Measurements from ENCODE around the gene LRSAM1.

The LRSAM1 gene

DNA sequence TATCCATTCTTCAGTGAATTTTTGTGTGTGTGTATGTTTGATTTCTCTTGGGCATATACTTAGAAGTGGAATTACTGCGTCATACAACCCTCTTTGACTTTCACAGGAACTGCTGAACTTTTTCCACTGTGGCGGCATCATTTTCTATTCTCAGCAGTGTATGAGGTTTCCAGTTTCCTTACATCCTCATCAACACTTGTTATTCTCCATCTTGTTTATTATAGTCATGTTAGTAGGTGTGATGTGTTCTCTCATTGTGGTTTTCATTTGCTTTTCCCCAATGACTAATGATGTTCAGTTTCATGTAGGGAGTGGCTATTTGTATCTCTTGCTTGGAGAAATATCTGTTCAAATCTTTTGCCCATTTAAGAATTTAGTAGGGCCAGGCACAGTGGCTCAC is 24.6 kb upstream of the LRSAM1 start:
- peak; percentile 72 for ATAC-seq

DNA sequence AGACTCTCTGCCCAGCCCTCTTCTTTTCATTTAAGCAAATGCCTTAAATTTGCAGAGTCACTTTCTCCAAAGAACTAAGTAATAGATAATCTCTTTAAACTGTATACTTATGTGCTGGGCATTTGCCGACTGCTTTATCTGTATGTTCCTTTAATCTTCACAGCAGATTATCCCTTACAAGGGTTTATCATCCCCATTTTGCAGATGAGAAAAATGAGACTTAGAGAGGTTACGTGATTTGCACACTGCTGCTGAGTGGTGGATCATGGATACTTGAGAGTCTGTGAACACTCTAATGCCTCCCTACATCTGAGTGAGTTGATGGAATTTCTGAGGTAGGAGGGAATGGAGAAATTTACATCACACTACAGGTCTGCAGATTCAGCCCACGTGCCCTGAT is 23.0 kb upstream of the LRSAM1 start:
- no peak for ATAC-seq

DNA sequence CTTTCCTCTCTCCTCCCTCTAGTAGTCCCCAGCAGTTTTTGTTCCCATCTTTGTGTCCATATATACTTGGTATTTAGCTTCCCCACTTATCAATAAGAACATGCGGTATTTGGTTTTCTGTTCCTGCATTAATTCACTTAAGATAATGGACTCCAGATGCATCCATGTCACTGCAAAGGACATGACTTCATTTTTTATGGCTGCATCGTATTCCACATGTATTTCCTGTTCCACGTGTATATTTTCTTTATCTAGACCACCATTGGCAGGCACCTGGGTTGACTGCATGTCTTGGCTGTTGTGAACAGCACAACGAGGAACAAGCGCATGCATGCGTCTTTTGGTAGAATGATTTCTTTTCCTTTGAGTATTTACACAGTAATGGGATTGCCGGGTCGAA is 20.9 kb upstream of the LRSAM1 start:
- no peak for ATAC-seq

DNA sequence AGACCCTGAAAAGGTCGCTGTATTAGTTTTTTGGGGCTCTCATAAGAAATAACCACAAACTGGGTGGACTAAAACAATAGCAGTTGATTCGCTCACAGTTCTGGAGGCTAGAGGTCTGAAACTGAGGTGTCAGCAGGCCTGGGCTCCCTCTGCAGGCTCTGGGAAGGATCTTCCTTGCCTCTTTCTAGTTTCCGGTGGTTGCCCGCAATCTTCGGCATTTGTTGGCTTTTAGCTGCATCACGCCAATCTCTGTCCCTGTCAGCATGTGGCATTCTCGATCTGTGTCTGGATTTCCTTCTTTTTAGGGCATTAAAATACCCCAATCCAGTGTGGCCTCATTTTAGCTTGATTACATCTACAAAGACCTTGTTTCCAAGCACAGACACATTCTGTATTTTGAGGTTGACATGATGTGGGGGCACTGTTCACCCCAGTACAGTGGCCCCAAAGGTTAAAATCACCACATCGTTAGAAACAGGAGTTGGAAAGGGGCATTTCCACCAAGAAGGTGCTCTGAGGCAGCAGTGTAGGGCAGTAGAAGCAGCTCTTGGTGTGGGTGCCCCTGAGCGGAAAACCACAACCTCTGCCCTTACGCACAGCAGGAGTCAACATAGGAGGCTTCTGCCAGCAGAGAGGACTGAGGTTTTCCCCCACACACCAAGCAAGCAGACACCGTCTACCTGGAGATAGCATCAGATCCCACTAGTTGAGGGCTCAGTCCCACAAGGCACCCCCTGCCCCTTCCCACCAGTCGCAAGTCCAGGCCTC is 13.6 kb upstream of the LRSAM1 start:
- ATAC-seq = peak in 1 of 2 donors; percentile 79

DNA sequence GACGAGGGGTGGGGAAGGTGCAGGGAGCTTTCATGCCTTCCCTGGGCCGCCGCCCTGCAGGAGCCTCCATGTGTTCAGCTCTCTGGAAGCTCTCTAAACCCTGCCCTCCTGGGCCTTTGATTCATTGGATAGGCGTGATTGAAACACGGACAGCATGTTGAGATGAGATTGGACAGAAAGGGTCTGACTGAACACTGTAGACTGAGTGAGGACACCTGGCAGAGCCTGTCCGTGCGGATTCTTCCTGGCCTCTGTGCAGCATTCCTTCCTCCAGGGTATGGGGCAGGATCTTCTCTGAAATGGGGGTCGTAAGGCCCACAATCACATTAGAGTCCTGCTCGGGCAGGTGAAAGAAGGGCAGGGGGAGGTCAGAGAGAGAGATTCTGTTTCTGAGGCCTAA is 12.9 kb upstream of the LRSAM1 start:
- ATAC-seq = no peak

DNA sequence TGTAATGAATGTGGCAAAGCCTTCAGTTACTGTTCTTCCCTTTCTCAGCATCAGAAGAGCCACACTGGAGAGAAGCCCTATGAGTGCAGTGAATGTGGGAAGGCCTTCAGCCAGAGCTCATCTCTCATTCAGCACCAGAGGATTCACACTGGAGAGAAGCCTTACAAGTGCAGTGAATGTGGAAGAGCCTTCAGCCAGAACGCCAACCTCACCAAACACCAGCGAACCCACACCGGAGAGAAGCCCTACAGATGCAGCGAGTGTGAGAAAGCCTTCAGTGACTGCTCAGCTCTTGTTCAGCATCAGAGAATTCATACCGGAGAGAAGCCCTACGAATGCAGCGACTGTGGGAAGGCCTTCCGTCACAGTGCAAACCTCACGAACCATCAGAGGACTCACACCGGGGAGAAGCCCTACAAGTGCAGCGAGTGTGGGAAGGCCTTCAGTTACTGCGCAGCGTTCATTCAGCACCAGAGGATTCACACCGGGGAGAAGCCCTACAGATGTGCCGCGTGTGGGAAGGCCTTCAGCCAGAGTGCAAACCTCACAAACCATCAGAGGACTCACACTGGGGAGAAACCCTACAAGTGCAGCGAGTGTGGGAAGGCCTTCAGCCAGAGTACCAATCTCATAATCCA is 6.9 kb upstream of the LRSAM1 start:
- ATAC-seq = no peak

DNA sequence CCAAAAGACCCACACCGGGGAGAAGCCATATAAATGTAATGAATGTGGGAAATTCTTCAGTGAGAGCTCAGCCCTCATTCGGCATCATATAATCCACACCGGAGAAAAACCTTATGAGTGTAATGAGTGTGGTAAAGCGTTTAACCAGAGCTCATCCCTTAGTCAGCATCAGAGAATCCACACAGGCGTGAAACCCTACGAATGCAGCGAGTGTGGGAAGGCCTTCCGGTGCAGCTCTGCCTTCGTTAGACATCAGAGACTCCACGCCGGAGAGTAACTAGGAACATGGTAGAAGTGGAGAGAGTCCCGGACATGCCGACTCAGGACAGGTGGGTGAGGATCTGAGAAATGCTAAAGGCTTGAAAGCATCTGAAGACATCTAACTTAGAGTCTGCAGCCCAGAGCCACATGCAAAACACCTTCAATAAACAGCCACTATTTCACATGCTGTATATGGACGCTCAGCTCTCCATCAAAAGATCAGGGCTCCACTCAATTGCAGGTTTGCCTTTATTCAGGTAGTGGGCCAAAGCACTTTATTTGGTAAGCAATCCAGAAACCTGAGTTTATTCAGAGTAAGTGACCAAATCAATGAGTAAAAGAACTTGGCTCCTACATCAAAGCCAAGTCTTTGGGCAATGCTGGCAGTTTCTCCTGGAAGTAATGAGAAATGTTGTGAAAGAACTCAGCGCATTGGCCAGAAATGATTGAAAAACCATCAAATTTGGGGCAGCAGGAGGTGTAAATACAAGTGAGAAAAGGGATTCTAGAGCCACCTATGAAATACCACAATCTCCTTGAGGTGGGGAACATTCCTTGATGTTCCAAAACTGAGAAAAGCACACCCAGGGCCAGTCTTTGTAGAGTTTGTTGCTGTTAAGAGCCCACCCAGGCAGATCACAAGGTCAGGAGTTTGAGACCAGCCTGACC is 6.1 kb upstream of the LRSAM1 start:
- no peak for ATAC-seq

DNA sequence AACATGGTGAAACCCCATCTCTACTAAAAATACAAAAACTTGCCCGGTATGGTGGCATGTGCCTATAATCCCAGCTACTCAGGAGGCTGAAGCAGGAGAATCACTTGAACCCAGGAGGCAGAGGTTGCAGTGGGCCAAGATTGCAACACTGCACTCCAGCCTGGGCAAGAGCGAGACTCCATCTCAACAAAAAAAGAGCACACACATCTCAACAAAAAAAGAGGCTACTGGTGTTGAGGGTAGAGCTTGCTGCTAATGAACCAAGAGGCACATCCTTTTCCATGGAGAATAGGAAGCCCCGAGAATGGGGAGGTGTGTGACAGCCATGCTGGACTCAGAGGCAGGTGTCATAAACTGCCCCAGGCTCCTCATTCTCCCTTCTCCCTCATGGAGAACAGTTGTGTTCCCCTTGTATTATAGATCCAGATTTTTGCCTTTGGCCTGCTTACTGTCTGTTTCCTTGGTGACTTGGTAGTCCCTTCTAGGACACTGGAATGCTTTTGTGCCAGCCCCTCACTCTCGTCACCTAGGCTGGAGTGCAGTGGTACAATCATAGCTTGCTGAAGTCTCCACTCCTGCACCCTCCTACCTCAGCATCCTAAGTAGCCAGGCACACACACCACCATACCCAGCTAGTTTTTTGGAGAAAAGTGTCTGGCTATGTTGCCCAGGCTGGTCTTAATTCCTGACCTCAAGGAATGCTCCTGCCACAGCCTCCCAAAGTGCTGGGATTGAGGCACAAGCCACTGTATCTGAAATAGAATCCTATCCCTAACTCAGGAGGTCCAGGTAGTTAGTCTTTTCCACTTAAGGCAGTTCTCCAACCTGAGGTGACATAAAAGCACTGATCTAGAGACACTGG is 5.2 kb upstream of the LRSAM1 start:
- ATAC-seq = no peak

DNA sequence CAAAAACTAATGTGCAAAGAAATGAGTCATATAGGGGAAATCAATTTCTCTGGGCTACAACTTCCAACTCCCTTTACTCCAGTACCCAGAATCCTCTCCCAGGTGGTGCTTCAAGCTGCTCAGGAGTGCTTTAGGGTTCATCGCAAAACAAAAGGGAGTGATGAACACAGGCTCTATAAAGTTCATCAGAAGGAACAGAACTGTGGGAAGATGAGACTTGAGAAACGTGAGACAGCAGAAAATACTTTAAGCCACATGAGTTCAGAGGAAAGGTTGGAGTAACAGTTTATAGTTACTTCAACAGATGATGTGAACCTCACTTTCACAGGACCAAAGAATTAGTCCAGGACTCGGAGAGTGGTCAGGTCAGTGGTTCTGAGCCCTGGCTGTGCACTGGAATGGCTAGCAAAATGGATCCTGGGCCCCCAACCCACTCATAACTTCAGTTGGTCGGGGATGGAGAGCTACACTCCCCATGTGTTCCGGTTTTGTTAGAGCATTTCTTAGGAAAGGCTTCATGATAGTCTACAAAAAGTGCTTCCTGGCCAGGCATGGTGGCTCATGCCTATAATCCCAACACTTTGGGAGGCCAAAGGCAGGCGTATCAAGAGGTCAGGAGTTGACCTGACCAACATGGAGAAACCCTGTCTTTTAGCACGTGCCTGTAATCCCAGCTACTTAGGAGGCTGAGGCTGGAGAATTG is 4.4 kb upstream of the LRSAM1 start:
- ATAC-seq = no peak

DNA sequence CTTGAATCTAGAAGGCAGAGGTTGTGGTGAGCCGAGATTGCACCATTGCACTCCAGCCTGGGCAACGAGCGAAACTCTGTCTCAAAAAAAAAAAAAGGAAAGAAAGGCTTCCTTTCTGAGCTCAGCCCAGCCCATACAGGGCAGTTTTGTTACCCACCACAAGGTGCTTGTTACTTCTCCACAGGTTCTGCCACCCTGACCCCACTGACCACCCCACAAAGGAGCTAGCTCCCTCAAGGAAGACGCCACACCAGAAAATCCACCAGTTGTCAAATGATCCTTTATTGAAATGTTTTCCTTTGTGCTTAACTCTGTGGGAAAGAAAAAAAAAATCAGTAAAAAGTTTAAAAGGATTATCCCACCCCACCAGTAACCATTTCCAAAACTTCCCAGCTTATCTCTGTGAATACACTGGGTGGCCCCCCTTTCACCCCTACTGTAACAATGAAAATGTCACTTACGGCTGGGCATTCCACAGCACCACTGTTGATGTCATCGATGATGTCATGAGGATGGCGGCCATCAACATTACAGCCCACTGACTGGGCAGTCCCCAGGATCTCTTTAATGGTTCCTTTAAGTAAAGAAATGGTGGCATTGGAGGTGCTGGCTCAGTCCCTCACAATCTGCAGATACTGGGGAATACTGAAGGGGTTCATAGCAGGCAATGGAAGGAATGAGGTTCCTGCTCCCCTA is 3.7 kb upstream of the LRSAM1 start:
- no peak for ATAC-seq

DNA sequence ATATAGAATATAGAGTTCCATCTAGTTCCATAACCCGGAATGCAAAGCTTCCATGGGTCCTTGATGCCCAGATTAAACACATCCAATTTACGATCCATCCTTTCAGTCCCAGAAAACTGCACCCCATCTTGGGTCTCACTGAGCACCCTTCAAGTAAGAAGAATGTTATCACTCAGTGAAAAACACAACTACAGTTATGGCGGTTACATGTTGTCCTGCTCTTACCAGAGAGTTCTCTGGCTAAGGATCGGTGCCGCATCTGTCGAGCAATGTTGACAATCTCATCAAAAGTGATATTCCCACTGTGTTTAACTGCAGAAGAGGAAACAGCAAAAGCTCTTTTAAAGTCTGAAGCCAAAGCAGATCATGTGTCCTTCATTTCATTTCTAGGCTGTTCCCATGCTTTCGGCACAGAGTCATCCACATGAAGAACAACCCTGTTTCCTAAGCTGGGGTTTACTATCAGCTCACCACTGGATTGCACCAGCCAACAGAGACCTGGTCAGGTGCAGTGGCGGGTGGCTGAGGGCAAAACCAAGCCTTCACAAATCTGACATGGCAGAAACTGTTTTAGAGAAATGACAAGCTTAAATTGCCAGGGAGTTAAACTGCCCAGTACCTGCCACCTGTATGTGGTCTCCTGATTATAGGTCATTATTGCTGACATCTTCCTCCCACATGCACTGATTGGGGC is 3.1 kb upstream of the LRSAM1 start:
- no peak for ATAC-seq

DNA sequence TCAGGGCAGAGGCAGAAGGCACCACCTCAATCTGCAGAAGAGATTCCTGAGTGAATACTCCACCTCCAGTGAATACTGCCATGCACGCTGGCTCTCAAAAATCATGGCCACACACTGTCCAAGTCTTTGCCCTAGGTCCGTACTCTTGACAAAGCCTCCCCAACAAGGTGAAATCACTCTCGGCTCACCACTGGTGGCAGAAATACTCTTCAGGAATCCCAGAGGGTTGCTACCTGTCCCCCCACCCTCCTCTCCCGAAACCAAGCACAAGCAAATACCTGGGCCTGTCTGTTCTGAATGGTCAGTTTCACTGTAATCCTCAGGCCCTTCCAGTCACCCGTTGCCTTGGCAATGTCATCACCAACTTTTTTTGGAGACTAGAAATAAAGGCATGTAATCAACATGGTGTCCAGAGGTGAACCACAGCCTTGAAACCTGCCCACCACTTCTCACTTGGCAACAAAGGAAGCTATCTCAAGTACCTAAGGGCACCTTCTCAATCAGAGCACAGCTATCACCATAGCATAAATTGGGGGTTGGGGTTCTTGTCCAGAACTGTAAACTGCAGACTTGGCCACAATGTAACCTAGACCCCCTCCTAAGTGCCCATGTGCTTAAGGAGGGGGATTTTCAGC is 1.9 kb upstream of the LRSAM1 start:
- no peak for ATAC-seq

DNA sequence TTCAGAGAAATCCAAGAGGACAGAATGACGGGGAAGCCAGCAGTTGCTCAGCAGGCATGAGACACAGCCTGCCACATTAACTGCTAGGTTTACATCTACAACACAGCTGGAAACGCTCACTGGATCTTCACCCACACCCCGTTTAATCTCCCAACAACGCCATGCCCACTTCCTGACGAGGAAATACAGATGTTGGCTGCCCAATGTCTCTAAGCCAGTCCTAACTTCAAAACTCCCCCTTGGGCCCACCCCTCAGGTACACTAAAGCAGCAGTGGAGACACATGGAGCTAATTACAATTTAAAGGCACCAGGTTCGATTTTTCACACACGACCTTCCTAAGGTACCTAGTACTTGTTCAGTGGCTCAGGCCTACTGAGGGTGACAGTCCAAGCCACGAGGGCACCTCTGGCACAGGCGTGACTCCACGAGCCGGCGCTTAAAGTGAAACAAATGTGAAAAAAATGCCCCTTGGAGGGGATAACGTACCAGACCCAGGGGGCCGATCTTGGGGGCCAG is 1.0 kb upstream of the LRSAM1 start:
- peak; percentile 1 to 2 for ATAC-seq

DNA sequence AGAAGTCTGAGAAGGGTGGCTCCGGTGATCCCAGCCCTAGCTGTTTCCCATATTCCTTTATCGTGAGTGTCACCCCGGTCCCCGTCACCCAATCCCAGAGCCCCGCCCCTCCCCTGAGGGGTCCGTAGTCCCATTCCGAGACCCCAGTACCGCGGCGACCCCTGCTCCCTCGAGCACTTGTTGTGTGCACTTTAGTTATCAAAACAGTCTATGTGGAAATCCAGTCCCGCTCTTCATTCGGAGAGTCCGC is 223 bp downstream of the LRSAM1 start:
- ATAC-seq = no peak

DNA sequence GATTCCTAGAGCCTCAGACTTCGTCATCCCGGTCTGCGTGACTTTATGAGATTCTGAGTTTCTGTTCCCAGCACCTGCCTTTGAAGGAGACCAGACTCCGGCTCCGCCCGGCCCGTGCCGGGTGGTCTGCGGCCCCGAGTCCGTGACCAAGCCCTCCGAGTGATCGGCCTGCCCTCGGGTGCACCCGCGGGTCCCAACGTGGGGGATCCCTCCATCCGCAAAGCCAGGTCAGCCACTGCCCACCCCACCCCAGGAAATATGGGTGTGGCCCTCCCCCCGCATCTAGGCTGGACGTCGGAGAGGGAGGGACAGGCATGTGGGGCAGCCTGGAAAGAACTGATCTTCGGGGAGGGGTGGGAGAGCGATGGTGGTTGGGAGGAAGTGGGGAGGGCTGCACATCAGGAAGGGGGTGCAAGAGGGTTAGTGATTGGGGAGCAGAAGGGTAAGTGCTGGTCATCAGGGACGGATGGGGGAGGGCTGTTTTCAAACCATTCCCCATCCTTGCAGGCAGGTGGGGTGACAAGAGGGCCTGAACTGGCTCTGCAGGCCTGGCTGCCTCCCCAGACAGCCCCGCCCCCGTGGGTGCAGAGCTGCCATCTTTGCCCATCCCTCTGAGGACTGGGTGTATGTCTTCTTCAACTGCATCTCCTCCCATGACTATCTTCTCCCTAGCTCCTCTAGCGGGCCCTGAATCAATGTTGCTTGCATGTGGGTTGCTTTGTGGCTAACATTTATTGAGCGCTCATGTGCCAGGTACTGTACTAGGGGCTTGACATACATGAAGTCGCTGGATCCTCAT is 747 bp downstream of the LRSAM1 start:
- ATAC-seq = peak; percentile 11 to 12

DNA sequence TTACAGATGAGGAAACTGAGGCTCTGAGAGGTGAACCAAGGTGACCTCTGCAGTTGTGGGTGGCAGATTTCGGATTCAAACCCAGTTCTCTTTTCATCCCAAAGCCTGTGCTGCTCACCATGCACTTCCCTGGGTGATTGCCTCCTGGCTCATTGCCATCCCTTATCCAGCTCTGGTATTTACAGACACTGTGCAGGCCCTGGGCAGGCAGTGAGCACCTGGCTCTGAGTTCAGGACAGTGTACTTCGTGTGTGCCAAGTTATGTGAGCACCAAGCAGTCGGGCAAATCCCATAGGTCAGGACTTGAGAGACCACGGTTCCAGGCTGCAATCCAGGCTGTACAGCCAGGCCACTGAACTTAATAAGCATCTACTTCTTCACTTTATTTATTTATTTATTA is 1.4 kb downstream of the LRSAM1 start:
- no peak for ATAC-seq

DNA sequence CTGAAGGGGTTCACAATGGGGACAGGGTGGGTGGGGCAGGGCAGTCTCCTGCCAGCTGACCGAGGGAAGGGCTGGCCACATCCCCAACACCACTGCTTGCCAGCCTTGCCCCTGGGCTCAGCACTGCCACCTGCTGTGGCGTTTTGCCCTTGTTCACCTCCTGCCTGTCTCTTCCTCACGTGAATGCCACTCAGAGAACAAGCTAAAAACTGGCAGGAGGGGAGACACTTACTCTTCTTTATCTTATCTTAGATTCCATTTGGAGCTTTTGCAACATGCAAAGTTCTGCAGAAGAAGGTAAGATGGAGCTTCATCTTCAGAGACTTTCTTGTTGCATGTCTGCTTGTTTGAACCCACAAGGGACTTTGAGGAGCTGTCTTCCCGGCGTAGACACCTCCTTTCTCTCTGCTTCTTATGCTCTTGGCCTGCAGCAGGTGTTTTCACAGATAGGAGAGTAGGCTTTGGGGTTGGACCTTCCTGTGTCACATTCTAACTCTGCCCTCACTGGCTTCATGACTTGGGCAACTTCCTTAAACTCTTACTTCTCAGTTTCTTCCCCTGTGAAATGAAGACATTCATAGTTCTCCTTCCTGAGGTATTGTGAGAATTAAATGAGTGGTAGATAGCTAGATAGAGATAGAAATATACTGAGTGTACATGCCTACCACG is 4.1 kb downstream of the LRSAM1 start:
- no peak for ATAC-seq

DNA sequence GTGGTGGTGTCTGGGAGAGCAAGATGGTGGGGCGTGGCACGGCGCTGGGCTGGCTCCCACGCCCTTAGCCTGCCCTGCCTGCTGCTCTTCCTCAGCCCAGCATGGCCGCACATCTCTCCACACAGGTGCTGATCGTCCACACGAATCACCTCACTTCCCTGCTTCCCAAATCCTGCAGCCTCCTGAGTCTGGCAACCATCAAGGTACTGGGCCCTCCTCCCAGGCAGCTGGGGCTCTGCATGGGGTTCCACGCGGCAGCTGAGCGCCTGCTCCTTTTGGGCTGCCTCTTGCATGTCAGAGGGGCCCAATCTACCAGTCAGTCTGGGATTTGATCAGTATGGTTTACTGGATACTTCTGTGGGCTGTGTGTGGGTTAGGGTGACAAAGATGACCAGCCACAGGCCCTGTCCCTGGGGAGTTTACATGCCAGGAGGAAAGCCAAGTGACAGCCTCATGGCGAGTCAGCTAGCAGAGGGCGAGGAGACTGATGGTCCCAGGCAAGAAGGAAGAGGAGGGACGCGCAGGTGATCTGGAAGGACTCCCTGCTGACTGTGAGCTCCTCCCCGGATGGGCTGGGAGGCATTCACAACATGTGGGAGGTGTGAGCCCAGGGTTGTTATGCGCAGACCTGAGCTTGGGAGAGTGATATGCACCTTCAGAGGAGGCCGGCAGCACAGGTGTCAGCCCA is 6.0 kb downstream of the LRSAM1 start:
- no peak for ATAC-seq
